HG02623 (cell line): ENCODE results near the gene ARHGAP26.
A peak's percentile ranks its signal among the peaks of the same experiment; 100 is the strongest.

Source experiments
- ATAC-seq: cut with Tn5 transposase; IDR thresholded peaks from one replicate; pipeline ENCODE4 v1.9.1; 2021; ENCODE audit warnings: moderate library complexity; ENCODE audit not compliant: unreplicated experiment

ARHGAP26 gene

GRCh38 chr5:143168921-143169810 is 399.0 kb downstream of the ARHGAP26 start:
- no peak for ATAC-seq

GRCh38 chr5:143170104-143170503 is 399.9 kb downstream of the ARHGAP26 start:
- ATAC-seq: no peak

- ATAC-seq: no peak
Measured at GRCh38 chr5:143170977-143171376, 400.8 kb downstream of the ARHGAP26 start.

- no peak for ATAC-seq
Measured at GRCh38 chr5:143172739-143173138, 402.6 kb downstream of the ARHGAP26 start.

GRCh38 chr5:143173139-143173889 is 403.1 kb downstream of the ARHGAP26 start:
- no peak for ATAC-seq

GRCh38 chr5:143174714-143175398 is 404.7 kb downstream of the ARHGAP26 start:
- peak; percentile 89 for ATAC-seq

GRCh38 chr5:143176048-143176447 is 405.9 kb downstream of the ARHGAP26 start:
- no peak for ATAC-seq

- ATAC-seq: no peak
Measured at GRCh38 chr5:143177263-143177983, 407.2 kb downstream of the ARHGAP26 start.

- ATAC-seq: no peak
Measured at GRCh38 chr5:143179126-143179740, 409.1 kb downstream of the ARHGAP26 start.

- ATAC-seq: no peak
Measured at GRCh38 chr5:143180751-143181150, 410.6 kb downstream of the ARHGAP26 start.

GRCh38 chr5:143181173-143181572 is 411.0 kb downstream of the ARHGAP26 start:
- ATAC-seq: no peak

GRCh38 chr5:143182106-143182505 is 411.9 kb downstream of the ARHGAP26 start:
- no peak for ATAC-seq

GRCh38 chr5:143182901-143183820 is 413.0 kb downstream of the ARHGAP26 start:
- ATAC-seq: peak; percentile 62

- no peak for ATAC-seq
Measured at GRCh38 chr5:143183989-143184388, 413.8 kb downstream of the ARHGAP26 start.

GRCh38 chr5:143186623-143187022 is 416.4 kb downstream of the ARHGAP26 start:
- ATAC-seq: peak; percentile 32

GRCh38 chr5:143187495-143187894 is 417.3 kb downstream of the ARHGAP26 start:
- ATAC-seq: no peak

- ATAC-seq: no peak
Measured at GRCh38 chr5:143188083-143188482, 417.9 kb downstream of the ARHGAP26 start.

- no peak for ATAC-seq
Measured at GRCh38 chr5:143188692-143189091, 418.5 kb downstream of the ARHGAP26 start.

- no peak for ATAC-seq
Measured at GRCh38 chr5:143190260-143190810, 420.2 kb downstream of the ARHGAP26 start.
